HepG2 (cell line): ENCODE data around the gene USB1. TPM values are rescaled to one million over a fixed set of nuclear protein-coding genes. Genes with fewer than 3 reads are reported as not detected.

ENCODE experiments used
- ATAC-seq: fragments of 200-7000 bp; cut with Tn5 transposase; 3 replicates; pipeline ENCODE4 v1.9.1; 2020; ENCODE audit warnings: mild to moderate bottlenecking, moderate library complexity
- BruUV-seq: library from RNA; stranded (reverse); fragments of 400-500 nt; replicated peaks from 2 replicates; lab custom pipeline; 2021; lab: Mats Ljungman, UMichigan
- CTCF ChIA-PET: fragments of 300-600 bp; formaldehyde crosslinking; extraction: SDS; loops from one replicate; lab custom pipeline; 2021; ENCODE audit warnings: low total read pairs, inconsistent platforms, low intra/inter-chr PET ratio; lab: Yijun Ruan, JAX
- POLR2A ChIA-PET: fragments of 350-600 bp; sonication (Branson Sonifier 250); formaldehyde crosslinking; loops from one replicate; lab custom pipeline; 2020; ENCODE audit warnings: antibody characterized with exemption, inconsistent platforms; lab: Yijun Ruan, JAX
- DNase-seq: peaks from one replicate; pipeline ENCODE4 v3.0.0-alpha.2; 2015; ENCODE audit warnings: low spot score
- FAIRE-seq: peaks from 3 replicates; lab custom pipeline; 2011; peaks lifted over from hg19 to GRCh38; lab: Jason Lieb, UNC
- H2AFZ ChIP-seq: one replicate; pipeline ENCODE4 v1.6.1; 2011; ENCODE audit warnings: low read length, inconsistent platforms
- H3K27ac ChIP-seq: fragments of 300-600 bp; 3 replicates; pipeline ENCODE4 v1.8.0; 2011; ENCODE audit warnings: mixed run types, mild to moderate bottlenecking, mixed read lengths, low read length, inconsistent platforms; ENCODE audit not compliant: insufficient read depth; ENCODE audit errors: extremely low read length
- H3K27me3 ChIP-seq, 2 experiments: fragments of 200-600 bp in 1 of 2; 2 replicates in 1 of 2; 3 replicates in 1 of 2; pipeline versions ENCODE4 v1.6.0 to v1.8.0; 2011; ENCODE audit warnings: low read length in 2 of 2, mild to moderate bottlenecking in 2 of 2, moderate library complexity in 2 of 2, inconsistent platforms in 1 of 2; ENCODE audit not compliant: insufficient read depth in 2 of 2, control insufficient read depth in 1 of 2
- H3K36me3 ChIP-seq, 2 experiments: fragments of 200-600 bp in 1 of 2; replicated peaks in 1 of 2; 2 replicates in 1 of 2; 3 replicates in 1 of 2; pipeline versions ENCODE4 v1.5.1 to v1.8.0; 2011; ENCODE audit warnings: low read length in 2 of 2, inconsistent platforms in 1 of 2; ENCODE audit not compliant: insufficient read depth in 2 of 2, control insufficient read depth in 1 of 2
- H3K4me1 ChIP-seq: 2 replicates; pipeline ENCODE4 v1.5.1; 2012; ENCODE audit warnings: low read length, inconsistent platforms; ENCODE audit not compliant: insufficient read depth
- H3K4me2 ChIP-seq: 2 replicates; pipeline ENCODE4 v1.6.0; 2011; ENCODE audit warnings: low read depth, low read length, inconsistent platforms
- H3K4me3 ChIP-seq, 3 experiments: fragments of 200-600 bp in 1 of 3; sonication (generic), shearing (Covaris generic) in 1 of 3; replicated peaks in 1 of 3; 2 replicates each; pipeline ENCODE4 v1.5.1; 2011 to 2016; ENCODE audit warnings: low read length in 3 of 3, inconsistent platforms in 2 of 3, low read depth in 2 of 3, mild to moderate bottlenecking in 2 of 3, control low read depth in 1 of 3, mixed read lengths in 1 of 3; ENCODE audit not compliant: insufficient read depth in 1 of 3
- H3K79me2 ChIP-seq: one replicate; pipeline ENCODE4 v1.6.1; 2011; ENCODE audit warnings: low read length, inconsistent platforms; ENCODE audit not compliant: insufficient read depth
- H3K9ac ChIP-seq: 2 replicates; pipeline ENCODE4 v1.6.0; 2011; ENCODE audit warnings: mild to moderate bottlenecking, low read depth, low read length, inconsistent platforms; ENCODE audit not compliant: insufficient read depth
- H3K9me3 ChIP-seq: 2 replicates; pipeline ENCODE4 v1.5.1; 2012; ENCODE audit warnings: mild to moderate bottlenecking, low read length
- H4K20me1 ChIP-seq: 2 replicates; pipeline ENCODE4 v1.6.0; 2011; ENCODE audit warnings: inconsistent platforms, mild to moderate bottlenecking, low read length, moderate library complexity; ENCODE audit not compliant: insufficient read depth
- MAFF ChIP-seq: IDR thresholded peaks from 2 replicates; pipeline ENCODE4 v1.6.1; 2011; ENCODE audit warnings: low read depth, low read length, improper control_type of control experiment
- MAFK ChIP-seq, 2 experiments: IDR thresholded peaks in 1 of 2; conservative IDR thresholded peaks in 1 of 2; 2 replicates each; pipeline ENCODE4 v1.6.1; 2011; ENCODE audit warnings: improper control_type of control experiment in 2 of 2, low read length in 2 of 2
- POLR2A ChIP-seq, 2 experiments: IDR thresholded peaks; 2 replicates each; pipeline ENCODE4 v1.6.1; 2011; ENCODE audit warnings: low read depth in 2 of 2, low read length in 2 of 2, mild to moderate bottlenecking in 1 of 2, moderate library complexity in 1 of 2; ENCODE audit not compliant: insufficient read depth in 1 of 2
- RFX3 ChIP-seq: IDR thresholded peaks from 2 replicates; pipeline ENCODE4 v1.6.1; 2016; ENCODE audit warnings: missing biosample characterization, missing genetic modification reagents
- WGBS: methylation state at CpG from one replicate; pipeline ENCODE4 v1.1.6; 2017; ENCODE audit warnings: low lambda C conversion rate; 5-methylcytosine and 5-hydroxymethylcytosine counted together
- in situ Hi-C: cut with HindIII; loops from 2 replicates; pipeline ENCODE4 v1.10.0; 2017; ENCODE audit warnings: low pct_unique_long_range_greater_than_20kb; ENCODE audit not compliant: extremely low pct_ligation_motif_present
- intact Hi-C: fragments of 100-400 bp; cut with micrococcal nuclease; formaldehyde crosslinking; loops from one replicate; pipeline ENCODE4 v1.10.0; 2022; ENCODE audit not compliant: unreplicated experiment
- polyA plus RNA-seq, 8 experiments: library from polyadenylated mRNA; depleted of rRNA in 3 of 8; stranded (reverse) in 7 of 8; unstranded in 1 of 8; fragments of >200 nt; fragmentation: Illumina TruSeq in 4 of 8; extraction: Trizol in 4 of 8; gene quantifications; 2 replicates each; pipeline versions ENCODE4 v1.2.1 to v1.2.3, GENCODE V29; 2011 to 2016; ENCODE audit warnings: low read depth in 4 of 8, missing spikeins in 1 of 8, mixed read lengths in 1 of 8; ENCODE audit not compliant: insufficient read depth in 1 of 8
- total RNA-seq, 5 experiments: library from RNA; depleted of rRNA; stranded (reverse); fragments of >200 nt; fragmentation: Illumina TruSeq; extraction: Trizol; gene quantifications; 2 replicates each; pipeline ENCODE4 v1.2.3, GENCODE V29; 2016; ENCODE audit warnings: low read depth in 1 of 5
- TF ChIP-seq, protein P1 (sequence below): sonication (generic); formaldehyde crosslinking; IDR thresholded peaks from 2 replicates; pipeline ENCODE4 v1.8.0; 2022; ENCODE audit warnings: missing genetic modification reagents, mild to moderate bottlenecking, inconsistent platforms, borderline replicate concordance

The USB1 gene
- total and polyA plus RNA-seq, 2 of the 13 experiments (the other 11 are each of a cell fraction or from before 2014, with no cell fraction given) = 16.7 to 65.4 TPM

DNA sequence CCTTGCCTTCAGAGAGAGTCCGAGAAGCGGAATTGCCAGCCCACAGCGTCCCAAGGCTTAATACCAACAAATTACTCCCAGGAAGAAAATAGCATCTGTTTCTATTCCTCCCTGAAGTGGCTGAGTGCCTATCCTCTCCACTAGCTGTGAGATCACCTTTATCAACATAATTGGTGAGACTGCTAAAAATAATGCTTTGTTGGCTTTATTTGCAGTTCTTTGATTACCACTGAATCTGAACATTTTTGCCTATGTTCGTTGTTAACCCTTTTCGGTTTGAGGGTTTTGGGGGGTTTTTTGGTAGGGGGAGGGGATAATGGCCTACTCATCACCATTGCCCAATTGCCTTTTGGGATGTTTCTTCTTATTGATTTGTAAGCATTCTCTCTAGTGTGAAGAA, 55.4 kb downstream of the USB1 start:
- Histone ChIP-seq H3K4me2 (no peak overlapping the region), H3K4me3 (no peak overlapping the region), H3K27me3 (peaks cover 0 to 12% of the 10 kb centered on the region in 2 experiments; a peak in 3 of 5 replicates), H2AFZ (no peak overlapping the region), H3K9me3 (no peaks in the 10 kb centered on the region), H4K20me1 (no peaks in the 10 kb centered on the region), H3K4me1 (peaks cover 15% of the 10 kb centered on the region), H3K27ac (no peak overlapping the region), H3K36me3 (no peaks in the 10 kb centered on the region), H3K9ac (no peak overlapping the region), H3K79me2 (no peaks in the 10 kb centered on the region)
- BruUV-seq = no TSS peak
- in situ Hi-C loops = no loop called here
- WGBS = 24% methylated on average over 5 of the region's 5 CpGs
- TF ChIP-seq RFX3 (CRISPR knock-in tag) (no peak), MAFK (conservative IDR thresholded peaks at IDR 0.05 in 1 of 2, IDR thresholded peaks at IDR 0.05 in 1 of 2; ENCODE audit: low read length in 2 of 2) (peak; percentile 58 to 59), MAFF (peak; percentile 72)
- ChIA-PET POLR2A (no interaction called here), CTCF (no interaction called here)
- no peak for FAIRE-seq
- intact Hi-C loops = no loop called here
- no peak for ATAC-seq
- no peak for DNase-seq

GRCh38 chr16:58057121-58057520, 55.9 kb downstream of the USB1 start:
- intact Hi-C loops = no loop called here

More at GRCh38 chr16:58057121-58057520, 55.9 kb downstream of the USB1 start:
- Histone ChIP-seq H3K4me2 (no peak overlapping the region), H4K20me1 (no peaks in the 10 kb centered on the region), H3K79me2 (no peaks in the 10 kb centered on the region), H2AFZ (no peak overlapping the region), H3K36me3 (no peaks in the 10 kb centered on the region), H3K9me3 (no peaks in the 10 kb centered on the region), H3K4me1 (peaks cover 15% of the 10 kb centered on the region), H3K27ac (no peak overlapping the region), H3K4me3 (no peak overlapping the region), H3K9ac (no peak overlapping the region), H3K27me3 (peaks cover 0 to 12% of the 10 kb centered on the region in 2 experiments; a peak in 3 of 5 replicates)
- ChIA-PET POLR2A (no interaction called here), CTCF (no interaction called here)
- no TSS peak for BruUV-seq
- ATAC-seq = no peak
- TF ChIP-seq, protein P1, sequence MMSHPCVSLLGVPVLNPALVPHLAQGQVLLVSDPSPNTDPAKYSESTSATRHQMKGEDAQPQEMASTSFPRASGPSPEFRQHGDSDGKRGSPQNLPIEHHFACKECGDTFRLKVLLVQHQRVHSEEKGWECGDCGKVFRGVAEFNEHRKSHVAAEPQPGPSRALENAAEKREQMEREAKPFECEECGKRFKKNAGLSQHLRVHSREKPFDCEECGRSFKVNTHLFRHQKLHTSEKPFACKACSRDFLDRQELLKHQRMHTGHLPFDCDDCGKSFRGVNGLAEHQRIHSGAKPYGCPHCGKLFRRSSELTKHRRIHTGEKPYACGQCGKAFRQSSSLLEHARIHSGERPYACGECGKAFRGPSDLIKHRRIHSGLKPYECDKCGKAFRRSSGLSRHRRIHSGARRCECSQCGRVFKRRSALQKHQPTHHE (CRISPR knock-in tag) = 0 out of 2 replicates have a peak, but pooled peaks have one; percentile 38
- no peak for TF ChIP-seq POLR2A (IDR thresholded peaks at IDR 0.05; ENCODE audit: insufficient read depth in 1 of 2, low read depth in 2 of 2, low read length in 2 of 2)
- no peak for DNase-seq
- no peak for FAIRE-seq
- in situ Hi-C loops = no loop called here
- 35% methylated on average over 5 of the region's 5 CpGs for WGBS
